H54 (cell line): ENCODE measurements around the gene PPM1K.

Source experiments
- DNase-seq: peaks from one replicate; pipeline ENCODE4 v3.0.0; 2011; ENCODE audit warnings: low spot score, mixed read lengths; ENCODE audit not compliant: insufficient read length
- FAIRE-seq: peaks from 3 replicates; lab custom pipeline; 2011; peaks lifted over from hg19 to GRCh38; lab: Jason Lieb, UNC
- POLR2A ChIP-seq: IDR thresholded peaks from 2 replicates; pipeline ENCODE4 v1.6.1; 2011; ENCODE audit warnings: low read depth, mild to moderate bottlenecking, low read length

The PPM1K gene

DNA sequence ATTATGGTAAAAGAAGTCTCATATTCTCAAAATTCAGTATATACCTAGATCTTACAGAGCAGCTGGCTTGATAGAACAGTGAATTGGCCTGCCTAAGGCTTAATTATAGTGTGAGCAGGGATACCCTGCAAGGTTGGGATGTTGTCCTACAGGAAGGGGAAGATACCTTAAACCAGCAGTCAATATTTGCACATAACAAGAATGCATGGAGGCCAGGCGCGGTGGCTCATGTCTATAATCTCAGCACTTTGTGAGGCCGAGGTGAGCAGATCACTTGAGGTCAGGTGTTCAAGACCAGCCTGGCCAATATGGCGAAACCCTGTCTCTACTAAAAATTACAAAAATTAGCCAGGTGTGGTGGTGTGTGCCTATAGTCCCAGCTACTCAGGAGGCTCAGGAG, 67.2 kb downstream of the PPM1K start:
- no peak for FAIRE-seq
- no peak for DNase-seq
- TF ChIP-seq POLR2A = no peak

GRCh38 chr4:88216395-88216794, 68.0 kb downstream of the PPM1K start:
- FAIRE-seq (no peak), DNase-seq (no peak)
- TF ChIP-seq POLR2A = no peak

DNA sequence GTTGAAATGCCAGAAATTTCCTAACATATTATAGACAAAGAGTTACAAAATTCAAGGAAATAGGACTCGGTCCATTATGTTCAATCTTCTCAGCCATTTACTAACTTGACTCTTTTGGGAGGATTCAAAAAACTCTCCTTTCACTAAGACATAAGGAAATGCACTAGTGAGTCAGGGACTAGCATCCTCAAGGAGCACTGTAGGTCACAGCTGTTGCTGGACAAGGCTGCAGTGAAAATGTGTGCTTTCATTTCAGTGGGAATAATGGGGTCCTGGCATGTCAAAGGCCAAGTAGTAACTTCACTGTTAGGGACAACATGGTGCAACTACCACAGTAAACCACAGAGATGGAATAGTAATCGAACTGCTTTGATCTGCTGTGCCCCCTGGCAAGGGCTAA, 69.0 kb downstream of the PPM1K start:
- no peak for FAIRE-seq
- no peak for DNase-seq
- TF ChIP-seq POLR2A = no peak

DNA sequence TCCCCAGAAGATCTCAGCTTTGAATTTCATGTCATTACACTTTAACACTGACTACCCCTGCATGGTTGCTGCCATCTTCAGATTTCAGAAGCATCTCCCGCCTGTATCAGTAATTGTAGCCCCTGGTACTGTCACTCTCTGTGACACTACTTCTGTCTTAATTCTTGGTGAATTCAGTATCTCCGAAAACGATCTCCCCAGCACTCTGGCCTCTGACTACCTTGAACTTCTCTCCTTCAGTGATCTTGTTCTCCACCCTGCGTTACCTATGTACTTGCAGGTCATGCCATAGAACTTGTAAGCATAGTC, 72.2 kb downstream of the PPM1K start:
- FAIRE-seq (no peak), DNase-seq (no peak)

DNA sequence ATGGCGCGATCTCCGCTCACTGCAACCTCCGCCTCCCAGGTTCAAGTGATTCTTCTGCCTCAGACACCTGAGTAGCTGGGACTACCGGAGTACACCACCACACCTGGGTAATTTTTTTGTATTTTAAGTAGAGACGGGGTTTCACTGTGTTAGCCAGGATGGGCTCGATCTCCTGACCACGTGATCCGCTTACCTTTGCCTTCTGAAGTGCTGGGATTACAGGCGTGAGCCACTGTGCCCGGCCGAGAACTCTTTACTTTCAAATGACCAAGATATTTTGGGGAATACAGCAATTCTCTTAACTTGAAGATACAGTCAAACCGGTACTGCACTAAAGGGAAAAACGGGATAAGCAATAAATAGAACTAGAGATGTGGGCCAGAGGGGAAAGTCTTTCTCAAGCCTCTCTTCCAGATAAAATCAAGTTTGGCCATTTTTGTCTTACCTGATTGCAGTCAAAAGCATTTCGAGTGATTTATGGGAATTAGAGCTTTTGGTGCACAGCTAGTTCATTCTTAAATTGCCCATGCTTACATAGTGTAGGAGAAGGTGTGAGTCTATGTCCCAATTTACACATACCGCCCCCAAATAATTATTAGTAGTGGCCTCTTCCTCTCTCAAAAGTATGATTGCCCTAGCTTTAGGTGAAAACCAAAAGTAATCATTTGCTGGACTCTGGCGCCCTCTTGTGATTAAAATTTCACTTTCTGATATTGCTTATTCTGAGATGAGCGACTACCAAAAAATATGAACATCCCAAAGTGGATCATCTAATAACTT, 72.7 kb downstream of the PPM1K start:
- no peak for TF ChIP-seq POLR2A
- FAIRE-seq (no peak), DNase-seq (no peak)

More for the DNA sequence above, 72.2 kb downstream of the PPM1K start:
- no peak for TF ChIP-seq POLR2A

DNA sequence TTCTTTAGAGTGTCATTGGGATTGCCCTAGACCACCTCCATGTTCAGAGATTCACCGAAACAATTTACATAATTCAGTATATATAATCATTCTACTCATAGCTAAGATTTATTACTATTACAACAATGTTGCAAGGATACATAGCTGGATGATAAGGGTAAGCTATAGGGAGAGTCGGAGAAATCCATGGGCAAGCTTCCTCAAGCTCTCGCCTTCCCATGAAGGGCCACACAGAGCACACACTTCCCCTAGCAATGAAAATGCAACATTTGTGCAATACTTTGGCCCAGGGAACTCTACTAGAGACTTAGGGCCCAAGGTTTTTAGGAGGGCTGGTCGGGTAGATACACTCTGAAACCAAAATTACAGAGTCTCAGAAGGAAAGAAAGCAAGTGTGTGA, 76.2 kb downstream of the PPM1K start:
- FAIRE-seq (no peak), DNase-seq (no peak)
- TF ChIP-seq POLR2A = no peak
